OCI-LY3 (cell line): ENCODE measurements around the gene RAB9B.
"Not testable (repeated sequence)": the region's sequence is repeated elsewhere in the genome, so short reads cannot be mapped to it uniquely, and the experiment has no call there.

Source experiments
- EZH2phosphoT487 ChIP-seq: fragments of 200-600 bp; shearing (Covaris generic); IDR thresholded peaks from 2 replicates; pipeline ENCODE4 v1.6.1; 2018; ENCODE audit warnings: antibody characterized with exemption, mixed run types, low read depth
- TF ChIP-seq, protein P1 (sequence below): fragments of 200-600, 300-600 bp; sonication (generic); IDR thresholded peaks from 2 replicates; pipeline ENCODE4 v1.5.1; 2014; ENCODE audit warnings: antibody characterized with exemption, low read length, low read depth

DNA sequence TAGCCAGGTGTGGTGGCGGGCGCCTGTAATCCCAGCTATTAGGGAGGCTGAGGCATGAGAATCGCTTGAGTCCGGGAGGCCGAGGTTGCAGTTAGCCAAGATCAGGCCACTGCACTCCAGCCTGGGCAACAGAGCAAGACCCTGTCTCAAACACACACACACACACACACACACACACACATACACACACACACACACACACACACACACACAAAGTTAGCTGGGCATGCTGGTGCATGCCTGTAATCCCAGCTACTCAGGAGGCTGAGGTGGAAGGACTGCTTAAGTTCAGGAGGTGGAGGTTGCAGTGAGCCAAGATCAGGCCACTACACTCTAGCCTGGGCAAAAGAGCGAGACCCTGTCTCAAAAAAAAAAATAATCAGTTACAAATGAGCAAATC, 11.3 kb downstream of the RAB9B start:
- TF ChIP-seq, protein P1, sequence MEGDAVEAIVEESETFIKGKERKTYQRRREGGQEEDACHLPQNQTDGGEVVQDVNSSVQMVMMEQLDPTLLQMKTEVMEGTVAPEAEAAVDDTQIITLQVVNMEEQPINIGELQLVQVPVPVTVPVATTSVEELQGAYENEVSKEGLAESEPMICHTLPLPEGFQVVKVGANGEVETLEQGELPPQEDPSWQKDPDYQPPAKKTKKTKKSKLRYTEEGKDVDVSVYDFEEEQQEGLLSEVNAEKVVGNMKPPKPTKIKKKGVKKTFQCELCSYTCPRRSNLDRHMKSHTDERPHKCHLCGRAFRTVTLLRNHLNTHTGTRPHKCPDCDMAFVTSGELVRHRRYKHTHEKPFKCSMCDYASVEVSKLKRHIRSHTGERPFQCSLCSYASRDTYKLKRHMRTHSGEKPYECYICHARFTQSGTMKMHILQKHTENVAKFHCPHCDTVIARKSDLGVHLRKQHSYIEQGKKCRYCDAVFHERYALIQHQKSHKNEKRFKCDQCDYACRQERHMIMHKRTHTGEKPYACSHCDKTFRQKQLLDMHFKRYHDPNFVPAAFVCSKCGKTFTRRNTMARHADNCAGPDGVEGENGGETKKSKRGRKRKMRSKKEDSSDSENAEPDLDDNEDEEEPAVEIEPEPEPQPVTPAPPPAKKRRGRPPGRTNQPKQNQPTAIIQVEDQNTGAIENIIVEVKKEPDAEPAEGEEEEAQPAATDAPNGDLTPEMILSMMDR: not testable (repeated sequence)
- TF ChIP-seq EZH2phosphoT487: not testable (repeated sequence)
